MM.1S (cell line): ENCODE measurements around the gene PWWP2B.

Source experiments
- EZH2 ChIP-seq: fragments of 300-600 bp; sonication (generic); optimal IDR thresholded peaks from 2 replicates; pipeline ENCODE3; 2017; ENCODE audit warnings: low read depth, mild to moderate bottlenecking, antibody characterized with exemption, low read length, mixed read lengths
- TF ChIP-seq, protein P1 (sequence below): fragments of 300-600 bp; sonication (generic); IDR thresholded peaks from 2 replicates; pipeline ENCODE4 v1.5.1; 2016; ENCODE audit warnings: antibody characterized with exemption, low read length, mixed read lengths

DNA sequence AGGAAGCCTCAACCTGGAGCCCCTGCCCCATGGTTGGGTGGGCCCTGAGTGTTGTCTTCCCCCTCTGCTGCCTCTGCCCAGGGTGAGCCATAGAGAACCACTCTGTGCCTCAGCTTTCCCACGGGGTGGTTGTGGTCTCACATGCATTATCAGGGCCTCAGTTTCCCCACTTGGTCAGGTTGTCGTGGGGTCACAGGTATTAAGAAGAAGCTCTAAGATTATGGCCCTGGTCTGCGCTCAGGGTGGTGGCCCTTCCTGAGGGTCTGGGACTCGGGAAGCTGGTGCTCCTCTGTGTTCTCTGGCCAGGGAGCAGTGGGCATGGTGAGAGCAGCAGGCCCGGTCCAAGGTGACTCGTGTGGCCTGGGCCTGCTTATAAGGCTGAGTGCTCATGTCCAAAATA, 47.2 kb upstream of the PWWP2B start:
- TF ChIP-seq, protein P1, sequence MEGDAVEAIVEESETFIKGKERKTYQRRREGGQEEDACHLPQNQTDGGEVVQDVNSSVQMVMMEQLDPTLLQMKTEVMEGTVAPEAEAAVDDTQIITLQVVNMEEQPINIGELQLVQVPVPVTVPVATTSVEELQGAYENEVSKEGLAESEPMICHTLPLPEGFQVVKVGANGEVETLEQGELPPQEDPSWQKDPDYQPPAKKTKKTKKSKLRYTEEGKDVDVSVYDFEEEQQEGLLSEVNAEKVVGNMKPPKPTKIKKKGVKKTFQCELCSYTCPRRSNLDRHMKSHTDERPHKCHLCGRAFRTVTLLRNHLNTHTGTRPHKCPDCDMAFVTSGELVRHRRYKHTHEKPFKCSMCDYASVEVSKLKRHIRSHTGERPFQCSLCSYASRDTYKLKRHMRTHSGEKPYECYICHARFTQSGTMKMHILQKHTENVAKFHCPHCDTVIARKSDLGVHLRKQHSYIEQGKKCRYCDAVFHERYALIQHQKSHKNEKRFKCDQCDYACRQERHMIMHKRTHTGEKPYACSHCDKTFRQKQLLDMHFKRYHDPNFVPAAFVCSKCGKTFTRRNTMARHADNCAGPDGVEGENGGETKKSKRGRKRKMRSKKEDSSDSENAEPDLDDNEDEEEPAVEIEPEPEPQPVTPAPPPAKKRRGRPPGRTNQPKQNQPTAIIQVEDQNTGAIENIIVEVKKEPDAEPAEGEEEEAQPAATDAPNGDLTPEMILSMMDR: no peak
- TF ChIP-seq EZH2: no peak
